Left lung (tissue), 10 donors: ENCODE data around the gene LSM3. TPM values are rescaled to one million over a fixed set of nuclear protein-coding genes. Genes with fewer than 3 reads are reported as not detected.
A peak's percentile ranks its signal among the peaks of the same experiment; 100 is the strongest.

Experiments
- ATAC-seq: fragments of 200-7000 bp; cut with Tn5 transposase; one replicate; pipeline ENCODE4 v1.9.1; 2020; ENCODE audit warnings: moderate library complexity
- DNase-seq, 4 donors: peaks; one replicate each; pipeline ENCODE4 v3.0.0-alpha.2; 2013 to 2020
- H3K27ac ChIP-seq, 2 donors: fragments of 200-600 bp; sonication (generic) in 1 of 2; one replicate each; pipeline versions ENCODE4 v1.5.0 to v1.8.0; 2020 to 2021
- H3K27me3 ChIP-seq, 2 donors: fragments of 200-600 bp; sonication (generic) in 1 of 2; one replicate each; pipeline versions ENCODE4 v1.5.0 to v1.8.0; 2020 to 2021
- H3K36me3 ChIP-seq, 2 donors: fragments of 200-600 bp; sonication (generic) in 1 of 2; one replicate each; pipeline versions ENCODE4 v1.5.0 to v1.8.0; 2020 to 2021
- H3K4me1 ChIP-seq, 2 donors: fragments of 200-600 bp; one replicate each; pipeline ENCODE4 v1.8.0; 2021
- H3K4me3 ChIP-seq, 2 donors: fragments of 200-600 bp; sonication (generic) in 1 of 2; one replicate each; pipeline versions ENCODE4 v1.5.0 to v1.8.0; 2020 to 2021; ENCODE audit warnings: mild to moderate bottlenecking in 1 of 2
- H3K9me3 ChIP-seq, 2 donors: fragments of 200-600 bp; sonication (generic) in 1 of 2; one replicate each; pipeline versions ENCODE4 v1.5.0 to v1.8.0; 2020 to 2021
- intact Hi-C, 2 donors: fragments of 100-400 bp; cut with DNase I; formaldehyde crosslinking; loops; one replicate each; pipeline versions ENCODE4 v1.11.2 to v1.14.2; 2022
- polyA plus RNA-seq, 6 donors: library from polyadenylated mRNA; unstranded; fragments of 120-200 nt; gene quantifications; one replicate each; pipeline ENCODE4 v1.2.1, GENCODE V29; 2013; ENCODE audit not compliant: insufficient read length in 6 of 6
- total RNA-seq, 2 donors: library from RNA; stranded (reverse); fragmentation: NEBNext Ultra II Directional; extraction: Animal tissue kit (Norgen Biotek cat#: 25700); gene quantifications; one replicate each; pipeline ENCODE4 v1.2.1, GENCODE V29; 2021
- TF ChIP-seq, protein P1 (sequence below), 2 donors: fragments of 200-600 bp; sonication (generic) in 1 of 2; IDR thresholded peaks; one replicate each; pipeline versions ENCODE4 v1.5.0 to v1.8.0; 2021; ENCODE audit warnings: antibody characterized with exemption in 2 of 2
- donor health status: DM: no; HTN: yes; CAD: no.
- donor health status: DM: no; HTN: no; CAD: no.

LSM3 gene
- total and polyA plus RNA-seq, 8 donors = 10.6 to 16.5 (median 15.2) TPM

- Histone ChIP-seq H3K36me3 (no peaks in the 10 kb centered on the region), H3K27ac (no peak overlapping the region), H3K4me3 (no peak overlapping the region), H3K9me3 (peaks cover 0 to 3% of the 10 kb centered on the region in 2 donors), H3K27me3 (no peaks in the 10 kb centered on the region), H3K4me1 (peaks cover 5 to 20% of the 10 kb centered on the region in 2 donors)
- TF ChIP-seq, protein P1, sequence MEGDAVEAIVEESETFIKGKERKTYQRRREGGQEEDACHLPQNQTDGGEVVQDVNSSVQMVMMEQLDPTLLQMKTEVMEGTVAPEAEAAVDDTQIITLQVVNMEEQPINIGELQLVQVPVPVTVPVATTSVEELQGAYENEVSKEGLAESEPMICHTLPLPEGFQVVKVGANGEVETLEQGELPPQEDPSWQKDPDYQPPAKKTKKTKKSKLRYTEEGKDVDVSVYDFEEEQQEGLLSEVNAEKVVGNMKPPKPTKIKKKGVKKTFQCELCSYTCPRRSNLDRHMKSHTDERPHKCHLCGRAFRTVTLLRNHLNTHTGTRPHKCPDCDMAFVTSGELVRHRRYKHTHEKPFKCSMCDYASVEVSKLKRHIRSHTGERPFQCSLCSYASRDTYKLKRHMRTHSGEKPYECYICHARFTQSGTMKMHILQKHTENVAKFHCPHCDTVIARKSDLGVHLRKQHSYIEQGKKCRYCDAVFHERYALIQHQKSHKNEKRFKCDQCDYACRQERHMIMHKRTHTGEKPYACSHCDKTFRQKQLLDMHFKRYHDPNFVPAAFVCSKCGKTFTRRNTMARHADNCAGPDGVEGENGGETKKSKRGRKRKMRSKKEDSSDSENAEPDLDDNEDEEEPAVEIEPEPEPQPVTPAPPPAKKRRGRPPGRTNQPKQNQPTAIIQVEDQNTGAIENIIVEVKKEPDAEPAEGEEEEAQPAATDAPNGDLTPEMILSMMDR (IDR thresholded peaks at IDR 0.05) = no peak
- DNase-seq = no peak
- ATAC-seq = no peak
- intact Hi-C loops = no loop called here
Observed at GRCh38 chr3:14236902-14237301, 58.3 kb downstream of the LSM3 start.

DNA sequence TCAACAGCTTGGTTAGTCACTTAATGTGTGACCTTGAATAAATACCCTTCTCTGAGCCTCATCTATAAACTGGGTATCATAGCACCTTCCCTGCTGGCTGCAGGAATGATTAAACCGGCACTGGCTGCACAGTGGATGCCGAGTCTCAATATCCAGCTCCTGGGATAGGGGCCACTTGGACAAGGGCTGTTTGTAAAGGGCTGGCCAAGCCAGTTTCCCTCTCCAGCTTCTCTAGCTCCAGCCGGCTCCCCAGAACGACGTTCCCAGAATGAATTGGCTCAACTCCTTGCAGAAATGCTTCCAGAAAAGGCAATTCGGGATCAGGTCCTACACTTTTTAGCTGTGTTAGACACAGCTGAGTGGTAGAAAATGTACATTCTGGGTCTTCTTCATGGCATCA, 58.8 kb downstream of the LSM3 start:
- Histone ChIP-seq H3K4me3 (no peak overlapping the region), H3K27ac (no peak overlapping the region), H3K27me3 (no peaks in the 10 kb centered on the region), H3K9me3 (peaks cover 0 to 3% of the 10 kb centered on the region in 2 donors), H3K36me3 (no peaks in the 10 kb centered on the region), H3K4me1 (peaks cover 4 to 14% of the 10 kb centered on the region in 2 donors)
- ATAC-seq (peak; percentile 14), DNase-seq (peak in 1 of 4 donors; percentile 61)
- TF ChIP-seq, protein P1 (IDR thresholded peaks at IDR 0.05) = no peak
- intact Hi-C loops = no loop called here

- no peak for DNase-seq
- Histone ChIP-seq H3K4me3 (no peak overlapping the region), H3K27me3 (no peaks in the 10 kb centered on the region), H3K9me3 (peaks cover 0 to 3% of the 10 kb centered on the region in 2 donors), H3K4me1 (peaks cover 0 to 7% of the 10 kb centered on the region in 2 donors), H3K27ac (no peak overlapping the region), H3K36me3 (no peaks in the 10 kb centered on the region)
- TF ChIP-seq, protein P1 (IDR thresholded peaks at IDR 0.05) = no peak
- no peak for ATAC-seq
- intact Hi-C loops = no loop called here
Observed at GRCh38 chr3:14238356-14238755, 59.7 kb downstream of the LSM3 start.

DNA sequence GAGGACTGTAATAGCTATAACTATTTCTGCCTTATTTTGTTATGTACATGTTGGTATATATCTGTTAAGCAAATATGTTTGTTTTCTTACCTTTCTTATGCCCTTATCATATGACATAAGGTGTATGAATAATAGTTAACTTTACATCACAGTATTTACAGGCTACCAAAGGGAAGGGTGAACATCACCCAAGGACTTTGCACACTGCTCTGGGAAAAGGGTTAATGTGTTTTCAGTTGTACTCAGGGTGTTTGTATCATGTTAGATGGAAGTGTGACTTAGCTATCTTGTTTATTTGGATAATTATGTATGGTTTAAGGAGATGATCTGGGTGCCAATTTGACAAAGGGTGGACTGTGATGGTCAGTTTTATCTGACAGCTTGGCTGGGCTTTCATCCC, 60.3 kb downstream of the LSM3 start:
- TF ChIP-seq, protein P1 (IDR thresholded peaks at IDR 0.05) = no peak
- no peak for ATAC-seq
- H3K9me3 ChIP-seq = no peaks in the 10 kb centered on the region
- peaks cover 0 to 7% of the 10 kb centered on the region in 2 donors for H3K4me1 ChIP-seq
- no peaks in the 10 kb centered on the region for H3K27me3 ChIP-seq
- intact Hi-C loops = no loop called here
- no peak overlapping the region for H3K4me3 ChIP-seq
- no peak for DNase-seq
- H3K36me3 ChIP-seq = no peaks in the 10 kb centered on the region
- no peak overlapping the region for H3K27ac ChIP-seq

DNA sequence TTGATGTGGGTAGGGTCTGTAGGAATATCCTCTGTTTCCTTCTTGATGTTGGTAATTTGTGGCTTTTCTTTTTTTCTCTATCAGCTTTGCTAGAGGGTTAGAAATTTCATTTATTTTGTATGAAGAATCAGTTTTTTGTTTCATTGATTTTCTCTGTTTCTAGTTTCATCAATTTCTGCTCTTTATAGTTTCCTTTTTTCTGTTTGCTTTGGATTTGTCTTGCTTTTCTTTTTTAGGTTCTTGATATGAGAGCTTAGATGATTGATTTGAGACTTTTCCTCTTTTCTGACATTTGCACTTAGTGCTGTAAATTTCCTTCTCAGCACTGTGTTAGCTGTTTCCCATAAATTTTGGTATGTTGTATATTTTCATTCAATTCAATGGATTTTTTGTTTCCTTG, 61.3 kb downstream of the LSM3 start:
- intact Hi-C loops = no loop called here
- Histone ChIP-seq H3K36me3 (no peaks in the 10 kb centered on the region), H3K4me1 (peaks cover 0 to 7% of the 10 kb centered on the region in 2 donors), H3K27me3 (no peaks in the 10 kb centered on the region), H3K4me3 (no peak overlapping the region), H3K9me3 (no peaks in the 10 kb centered on the region), H3K27ac (no peak overlapping the region)
- ATAC-seq = no peak
- TF ChIP-seq, protein P1 (IDR thresholded peaks at IDR 0.05) = no peak
- no peak for DNase-seq
